ENCODE data around the gene POLR2C. TPM values are rescaled to one million over a fixed set of nuclear protein-coding genes. Genes with fewer than 3 reads are reported as not detected.

Gene POLR2C
- total and polyA plus RNA-seq, 2 of the 13 experiments (the other 11 are each of a cell fraction or from before 2014, with no cell fraction given) = 104 to 216 TPM

DNA sequence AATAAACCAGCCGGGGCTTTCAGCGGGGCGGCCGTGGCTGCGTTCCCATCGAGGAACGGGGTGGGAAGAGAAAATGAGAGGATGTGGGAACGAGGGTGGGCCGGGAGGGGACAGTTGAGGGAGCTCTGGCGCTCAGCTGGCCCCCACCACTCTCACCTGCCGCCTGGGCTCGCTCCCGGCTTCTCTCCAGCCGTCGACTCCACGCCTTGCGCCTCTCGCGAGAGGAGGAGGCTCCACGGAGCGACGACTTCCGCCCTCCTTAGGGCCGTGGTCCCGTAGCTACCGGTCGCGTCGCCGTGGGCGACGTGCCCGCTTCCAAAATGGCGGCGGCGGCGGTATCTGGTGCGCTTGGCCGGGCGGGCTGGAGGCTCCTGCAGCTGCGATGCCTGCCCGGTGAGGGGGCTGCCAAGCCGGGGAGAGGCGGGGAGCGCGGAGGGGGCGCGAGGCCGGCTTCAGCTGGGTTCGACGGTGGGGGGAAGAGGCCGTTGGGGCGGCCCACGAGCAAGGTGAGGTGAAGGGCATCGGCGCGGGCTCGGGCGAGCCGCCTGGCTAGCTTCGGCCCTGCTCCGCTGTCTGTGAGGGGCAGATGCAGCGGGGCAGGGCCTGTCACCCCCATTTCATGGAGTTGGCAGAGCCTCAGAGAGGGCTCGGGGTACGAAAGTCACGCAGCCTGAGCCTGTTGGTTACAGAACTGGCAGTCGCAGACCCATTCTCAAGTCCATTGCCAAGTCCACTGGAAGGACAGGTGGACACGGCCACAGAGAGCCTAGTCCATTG lies 15.1 kb upstream of the POLR2C start, which contains the start of the genes CIAPIN1 and COQ9 (continued):
- TF ChIP-seq, protein P1, sequence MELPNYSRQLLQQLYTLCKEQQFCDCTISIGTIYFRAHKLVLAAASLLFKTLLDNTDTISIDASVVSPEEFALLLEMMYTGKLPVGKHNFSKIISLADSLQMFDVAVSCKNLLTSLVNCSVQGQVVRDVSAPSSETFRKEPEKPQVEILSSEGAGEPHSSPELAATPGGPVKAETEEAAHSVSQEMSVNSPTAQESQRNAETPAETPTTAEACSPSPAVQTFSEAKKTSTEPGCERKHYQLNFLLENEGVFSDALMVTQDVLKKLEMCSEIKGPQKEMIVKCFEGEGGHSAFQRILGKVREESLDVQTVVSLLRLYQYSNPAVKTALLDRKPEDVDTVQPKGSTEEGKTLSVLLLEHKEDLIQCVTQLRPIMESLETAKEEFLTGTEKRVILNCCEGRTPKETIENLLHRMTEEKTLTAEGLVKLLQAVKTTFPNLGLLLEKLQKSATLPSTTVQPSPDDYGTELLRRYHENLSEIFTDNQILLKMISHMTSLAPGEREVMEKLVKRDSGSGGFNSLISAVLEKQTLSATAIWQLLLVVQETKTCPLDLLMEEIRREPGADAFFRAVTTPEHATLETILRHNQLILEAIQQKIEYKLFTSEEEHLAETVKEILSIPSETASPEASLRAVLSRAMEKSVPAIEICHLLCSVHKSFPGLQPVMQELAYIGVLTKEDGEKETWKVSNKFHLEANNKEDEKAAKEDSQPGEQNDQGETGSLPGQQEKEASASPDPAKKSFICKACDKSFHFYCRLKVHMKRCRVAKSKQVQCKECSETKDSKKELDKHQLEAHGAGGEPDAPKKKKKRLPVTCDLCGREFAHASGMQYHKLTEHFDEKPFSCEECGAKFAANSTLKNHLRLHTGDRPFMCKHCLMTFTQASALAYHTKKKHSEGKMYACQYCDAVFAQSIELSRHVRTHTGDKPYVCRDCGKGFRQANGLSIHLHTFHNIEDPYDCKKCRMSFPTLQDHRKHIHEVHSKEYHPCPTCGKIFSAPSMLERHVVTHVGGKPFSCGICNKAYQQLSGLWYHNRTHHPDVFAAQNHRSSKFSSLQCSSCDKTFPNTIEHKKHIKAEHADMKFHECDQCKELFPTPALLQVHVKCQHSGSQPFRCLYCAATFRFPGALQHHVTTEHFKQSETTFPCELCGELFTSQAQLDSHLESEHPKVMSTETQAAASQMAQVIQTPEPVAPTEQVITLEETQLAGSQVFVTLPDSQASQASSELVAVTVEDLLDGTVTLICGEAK (IDR thresholded peaks at IDR 0.05) = no peak
- TF ChIP-seq, protein P1 (CRISPR knock-in tag; IDR thresholded peaks at IDR 0.05) = peak; percentile 79
- TF ChIP-seq ZNF530 (CRISPR knock-in tag; IDR thresholded peaks at IDR 0.05; ENCODE audit: low read depth) (no peak), ZNF431 (CRISPR knock-in tag; IDR thresholded peaks at IDR 0.05; ENCODE audit: borderline replicate concordance, low read depth) (peak; percentile 96), RNF2 (conservative IDR thresholded peaks at IDR 0.05; ENCODE audit: low read depth) (peak; percentile 73), RFXAP (CRISPR knock-in tag; IDR thresholded peaks at IDR 0.05; ENCODE audit: borderline replicate concordance) (peak; percentile 87; the same call in 1 of the 2 replicates), CC2D1A (CRISPR knock-in tag; IDR thresholded peaks at IDR 0.05) (no peak), NFKBIZ (CRISPR knock-in tag; IDR thresholded peaks at IDR 0.05) (peak; percentile 76), ZNF234 (CRISPR knock-in tag; conservative IDR thresholded peaks at IDR 0.05) (peak; percentile 88; the same call in 1 of the 2 replicates), ZNF766 (CRISPR knock-in tag; IDR thresholded peaks at IDR 0.05; ENCODE audit: borderline replicate concordance) (peak; percentile 79), ZSCAN30 (CRISPR knock-in tag; IDR thresholded peaks at IDR 0.05) (peak; percentile 99), ZSCAN20 (CRISPR knock-in tag; IDR thresholded peaks at IDR 0.05; ENCODE audit: borderline replicate concordance) (0 out of 2 replicates have a peak, but pooled peaks have one; percentile 85), KLF9 (CRISPR knock-in tag; IDR thresholded peaks at IDR 0.05; ENCODE audit: low read depth) (0 out of 2 replicates have a peak, but pooled peaks have one; percentile 52), ZNF263 (CRISPR knock-in tag; IDR thresholded peaks at IDR 0.05) (peak; percentile 41), ZNF337 (CRISPR knock-in tag; IDR thresholded peaks at IDR 0.05; ENCODE audit: borderline replicate concordance, low read depth) (peak; percentile 67; the same call in 1 of the 2 replicates), ZNF670 (CRISPR knock-in tag; IDR thresholded peaks at IDR 0.05; ENCODE audit: borderline replicate concordance) (peak; percentile 92), EED (CRISPR knock-in tag; IDR thresholded peaks at IDR 0.05) (peak; percentile 95)
- TF ChIP-seq, protein P2, sequence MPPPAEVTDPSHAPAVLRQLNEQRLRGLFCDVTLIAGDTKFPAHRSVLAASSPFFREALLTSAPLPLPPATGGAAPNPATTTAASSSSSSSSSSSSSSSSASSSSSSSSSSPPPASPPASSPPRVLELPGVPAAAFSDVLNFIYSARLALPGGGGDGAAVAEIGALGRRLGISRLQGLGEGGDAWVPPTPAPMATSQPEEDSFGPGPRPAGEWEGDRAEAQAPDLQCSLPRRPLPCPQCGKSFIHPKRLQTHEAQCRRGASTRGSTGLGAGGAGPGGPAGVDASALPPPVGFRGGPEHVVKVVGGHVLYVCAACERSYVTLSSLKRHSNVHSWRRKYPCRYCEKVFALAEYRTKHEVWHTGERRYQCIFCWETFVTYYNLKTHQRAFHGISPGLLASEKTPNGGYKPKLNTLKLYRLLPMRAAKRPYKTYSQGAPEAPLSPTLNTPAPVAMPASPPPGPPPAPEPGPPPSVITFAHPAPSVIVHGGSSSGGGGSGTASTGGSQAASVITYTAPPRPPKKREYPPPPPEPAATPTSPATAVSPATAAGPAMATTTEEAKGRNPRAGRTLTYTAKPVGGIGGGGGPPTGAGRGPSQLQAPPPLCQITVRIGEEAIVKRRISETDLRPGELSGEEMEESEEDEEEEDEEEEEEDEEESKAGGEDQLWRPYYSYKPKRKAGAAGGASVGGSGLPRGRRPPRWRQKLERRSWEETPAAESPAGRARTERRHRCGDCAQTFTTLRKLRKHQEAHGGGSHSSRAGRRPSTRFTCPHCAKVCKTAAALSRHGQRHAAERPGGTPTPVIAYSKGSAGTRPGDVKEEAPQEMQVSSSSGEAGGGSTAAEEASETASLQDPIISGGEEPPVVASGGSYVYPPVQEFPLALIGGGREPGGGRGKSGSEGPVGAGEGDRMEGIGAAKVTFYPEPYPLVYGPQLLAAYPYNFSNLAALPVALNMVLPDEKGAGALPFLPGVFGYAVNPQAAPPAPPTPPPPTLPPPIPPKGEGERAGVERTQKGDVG (CRISPR knock-in tag; IDR thresholded peaks at IDR 0.05; ENCODE audit: borderline replicate concordance) = peak; percentile 77; the same call in 1 of the 2 replicates
